ENCODE measurements around the gene VOPP1. TPM values are rescaled to one million over a fixed set of nuclear protein-coding genes. Genes with fewer than 3 reads are reported as not detected.
A peak's percentile ranks its signal among the peaks of the same experiment; 100 is the strongest.

VOPP1 gene
- total RNA-seq, 2 experiments from 2014 or later: 49.6 to 53.1 TPM

DNA sequence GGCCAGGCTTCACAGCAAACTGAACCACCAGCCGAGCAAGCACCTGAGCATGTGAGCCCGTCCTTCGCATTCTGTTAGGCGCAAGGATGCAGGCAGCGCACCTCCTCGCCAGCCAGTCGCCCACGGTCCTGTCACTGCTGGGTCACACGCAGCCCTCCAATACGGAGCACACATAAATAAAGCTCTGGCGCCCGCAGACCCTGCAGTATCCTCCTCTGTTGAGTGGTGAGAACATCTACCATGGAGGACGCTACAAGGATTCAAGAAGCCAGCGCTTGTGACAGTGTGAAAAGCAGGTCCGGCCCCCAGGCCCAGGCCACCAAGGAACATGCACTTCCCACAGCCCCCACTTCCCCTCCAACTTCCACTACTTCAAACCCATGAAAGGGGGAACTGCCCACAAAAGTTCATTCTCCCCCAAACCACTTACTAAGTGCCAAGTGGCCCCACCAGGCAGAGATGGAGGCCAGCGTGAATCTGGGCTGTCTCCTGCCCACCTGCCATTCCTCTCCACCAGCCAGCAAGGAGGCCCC, 34.8 kb downstream of the VOPP1 start:
- DNase-seq (no peak), ATAC-seq (ENCODE audit: poor library complexity) (no peak)
- Histone ChIP-seq H3K9me3 (ENCODE audit: control insufficient read depth in 1 of 2, insufficient read depth in 1 of 2, low read length in 2 of 2) (no peaks in the 10 kb centered on the region), H3K4me3 (ENCODE audit: low read length) (no peak overlapping the region), H3K4me1 (ENCODE audit: insufficient read depth, low read length) (peaks cover 74% of the 10 kb centered on the region), H3K27me3 (ENCODE audit: control insufficient read depth in 1 of 2, insufficient read depth in 2 of 2, low read length in 2 of 2) (no peaks in the 10 kb centered on the region), H3K36me3 (ENCODE audit: insufficient read depth, low read length) (no peaks in the 10 kb centered on the region), H3K27ac (ENCODE audit: low read depth in 1 of 2, low read length in 2 of 2) (no peak overlapping the region)
- Mint-ChIP-seq H3K36me3 (ENCODE audit: low read depth) (peaks cover 11% of the 10 kb centered on the region), H3K27ac (peak overlapping the region; percentile 86), H3K27me3 (no peaks in the 10 kb centered on the region), H3K9me3 (no peaks in the 10 kb centered on the region), H3K4me1 (ENCODE audit: low read depth) (peaks cover 92% of the 10 kb centered on the region), H3K4me3 (peak overlapping the region; percentile 40)
- ChIA-PET CTCF (interaction anchor here (1.1 kb wide), 1 partner anchor 60 kb away, joined by 3 read pairs; no protein-coding TSS in a partner anchor), POLR2A (interaction anchor here (0.9 kb wide), 1 partner anchor 68 kb away, joined by 4 read pairs; no protein-coding TSS in a partner anchor)
- TF ChIP-seq, protein P1, sequence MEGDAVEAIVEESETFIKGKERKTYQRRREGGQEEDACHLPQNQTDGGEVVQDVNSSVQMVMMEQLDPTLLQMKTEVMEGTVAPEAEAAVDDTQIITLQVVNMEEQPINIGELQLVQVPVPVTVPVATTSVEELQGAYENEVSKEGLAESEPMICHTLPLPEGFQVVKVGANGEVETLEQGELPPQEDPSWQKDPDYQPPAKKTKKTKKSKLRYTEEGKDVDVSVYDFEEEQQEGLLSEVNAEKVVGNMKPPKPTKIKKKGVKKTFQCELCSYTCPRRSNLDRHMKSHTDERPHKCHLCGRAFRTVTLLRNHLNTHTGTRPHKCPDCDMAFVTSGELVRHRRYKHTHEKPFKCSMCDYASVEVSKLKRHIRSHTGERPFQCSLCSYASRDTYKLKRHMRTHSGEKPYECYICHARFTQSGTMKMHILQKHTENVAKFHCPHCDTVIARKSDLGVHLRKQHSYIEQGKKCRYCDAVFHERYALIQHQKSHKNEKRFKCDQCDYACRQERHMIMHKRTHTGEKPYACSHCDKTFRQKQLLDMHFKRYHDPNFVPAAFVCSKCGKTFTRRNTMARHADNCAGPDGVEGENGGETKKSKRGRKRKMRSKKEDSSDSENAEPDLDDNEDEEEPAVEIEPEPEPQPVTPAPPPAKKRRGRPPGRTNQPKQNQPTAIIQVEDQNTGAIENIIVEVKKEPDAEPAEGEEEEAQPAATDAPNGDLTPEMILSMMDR (IDR thresholded peaks at IDR 0.05): no peak
- intact Hi-C loops (cut with DNase I, micrococcal nuclease): loop anchor here in 1 of 2 experiments (5.0 to 10.0 kb wide), 2 partner anchors 35 to 73 kb away; partner anchors contain the start of gene VOPP1

DNA sequence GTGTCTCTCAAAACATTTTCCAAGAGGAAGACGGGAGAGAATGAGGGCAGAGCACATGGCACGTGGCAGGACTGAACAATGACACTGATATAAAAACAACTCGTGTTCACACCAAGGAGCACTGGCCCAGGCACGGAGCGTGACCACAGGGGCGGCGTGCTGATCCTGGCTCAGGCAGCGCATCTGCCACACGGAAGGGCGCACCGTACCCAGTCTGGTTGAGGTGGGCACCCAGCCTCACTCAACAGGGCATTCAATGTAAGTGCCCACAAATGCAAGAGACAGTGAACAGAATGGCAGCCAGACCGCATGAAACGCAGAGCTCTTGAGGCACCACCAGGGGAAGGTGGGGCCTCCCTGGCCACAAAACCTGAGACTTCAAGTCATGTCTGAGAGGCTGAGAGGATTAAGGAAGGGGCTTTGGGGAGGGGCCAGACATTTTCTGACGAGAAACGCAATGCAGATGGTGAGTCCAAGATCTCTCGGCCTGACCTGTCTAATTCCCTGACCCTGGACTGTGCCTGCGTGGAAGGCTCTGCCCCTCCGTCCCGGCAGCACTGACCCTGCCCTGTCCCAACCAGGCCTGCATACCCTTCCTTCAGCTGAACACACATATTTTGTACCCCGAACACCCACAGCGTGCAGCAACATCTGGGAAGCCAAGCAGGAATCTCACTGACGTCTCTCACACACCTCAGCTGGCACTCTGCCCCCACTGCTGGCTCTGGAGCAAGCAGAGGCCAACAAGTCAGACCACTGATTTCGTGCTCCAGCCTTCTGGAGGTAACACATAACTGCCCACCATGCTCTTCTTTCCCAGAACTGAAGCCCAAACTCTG, 35.5 kb downstream of the VOPP1 start:
- no peaks in the 10 kb centered on the region for H3K9me3 ChIP-seq (ENCODE audit: control insufficient read depth in 1 of 2, insufficient read depth in 1 of 2, low read length in 2 of 2)
- no peaks in the 10 kb centered on the region for H3K9me3 Mint-ChIP-seq
- TF ChIP-seq, protein P1 (IDR thresholded peaks at IDR 0.05): no peak
- intact Hi-C loops (cut with DNase I, micrococcal nuclease): loop anchor here in 1 of 2 experiments (5.0 to 10.0 kb wide), 2 partner anchors 35 to 72 kb away; partner anchors contain the start of gene VOPP1
- H3K27ac ChIP-seq (ENCODE audit: low read depth in 1 of 2, low read length in 2 of 2): no peak overlapping the region
- DNase-seq (peak in 2 of 14 experiments; percentile 12 to 52), ATAC-seq (ENCODE audit: poor library complexity) (no peak)
- H3K27me3 Mint-ChIP-seq: no peaks in the 10 kb centered on the region
- H3K36me3 ChIP-seq (ENCODE audit: insufficient read depth, low read length): no peaks in the 10 kb centered on the region
- H3K4me1 Mint-ChIP-seq (ENCODE audit: low read depth): peaks cover 93% of the 10 kb centered on the region
- POLR2A ChIA-PET: no interaction called here
- CTCF ChIA-PET: no interaction called here
- H3K4me1 ChIP-seq (ENCODE audit: insufficient read depth, low read length): peaks cover 80% of the 10 kb centered on the region
- peak overlapping the region; percentile 46 for H3K4me3 Mint-ChIP-seq
- peak overlapping the region; percentile 86 for H3K27ac Mint-ChIP-seq
- peaks cover 15% of the 10 kb centered on the region for H3K36me3 Mint-ChIP-seq (ENCODE audit: low read depth)
- no peaks in the 10 kb centered on the region for H3K27me3 ChIP-seq (ENCODE audit: control insufficient read depth in 1 of 2, insufficient read depth in 2 of 2, low read length in 2 of 2)
- H3K4me3 ChIP-seq (ENCODE audit: low read length): no peak overlapping the region

DNA sequence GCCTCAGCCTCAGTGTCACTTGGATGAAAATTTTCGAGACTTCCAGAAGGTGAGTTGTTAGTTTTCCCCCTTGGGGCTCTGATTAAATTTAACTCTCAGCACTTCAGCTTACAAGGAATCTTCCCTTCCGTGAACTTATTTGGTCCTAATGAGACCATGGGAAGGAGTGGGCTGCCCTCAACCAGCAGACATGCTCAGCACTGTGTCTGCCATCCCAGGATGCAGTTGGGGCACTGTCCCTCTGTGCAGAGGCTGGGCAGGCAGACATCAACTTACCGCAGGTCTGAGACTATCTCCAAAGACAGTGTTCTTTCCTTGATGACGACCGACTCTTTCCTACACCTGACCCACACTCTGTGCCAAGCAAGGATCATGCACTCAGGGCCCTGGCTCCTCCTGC, 36.7 kb downstream of the VOPP1 start:
- Histone ChIP-seq H3K4me1 (ENCODE audit: insufficient read depth, low read length) (peaks cover 83% of the 10 kb centered on the region), H3K27me3 (ENCODE audit: control insufficient read depth in 1 of 2, insufficient read depth in 2 of 2, low read length in 2 of 2) (no peaks in the 10 kb centered on the region), H3K27ac (ENCODE audit: low read depth in 1 of 2, low read length in 2 of 2) (no peak overlapping the region), H3K9me3 (ENCODE audit: control insufficient read depth in 1 of 2, insufficient read depth in 1 of 2, low read length in 2 of 2) (no peaks in the 10 kb centered on the region), H3K4me3 (ENCODE audit: low read length) (no peak overlapping the region), H3K36me3 (ENCODE audit: insufficient read depth, low read length) (no peaks in the 10 kb centered on the region)
- no peaks in the 10 kb centered on the region for H3K9me3 Mint-ChIP-seq
- H3K4me3 Mint-ChIP-seq: peak overlapping the region; percentile 76
- peaks cover 11% of the 10 kb centered on the region for H3K36me3 Mint-ChIP-seq (ENCODE audit: low read depth)
- ChIA-PET POLR2A (interaction anchor here (1.4 to 4.0 kb wide), 2 partner anchors 12 to 67 kb away, joined by 3 to 42 read pairs; no protein-coding TSS in a partner anchor), CTCF (interaction anchor here (2.0 kb wide), 1 partner anchor 10 kb away, joined by 6 read pairs; no protein-coding TSS in a partner anchor)
- H3K27me3 Mint-ChIP-seq: no peaks in the 10 kb centered on the region
- H3K4me1 Mint-ChIP-seq (ENCODE audit: low read depth): peaks cover 92% of the 10 kb centered on the region
- TF ChIP-seq, protein P1 (IDR thresholded peaks at IDR 0.05): no peak
- H3K27ac Mint-ChIP-seq: peak overlapping the region; percentile 86
- ATAC-seq (ENCODE audit: poor library complexity): no peak
- intact Hi-C loops (cut with DNase I, micrococcal nuclease): loop anchor here in 1 of 2 experiments (5.0 to 10.0 kb wide), 2 partner anchors 37 to 71 kb away; partner anchors contain the start of gene VOPP1
- DNase-seq: no peak

All from CD4-positive, alpha-beta T cell (primary cell).